ENCODE results near the gene KCNMB1.
"Not testable (repeated sequence)": the region's sequence is repeated elsewhere in the genome, so short reads cannot be mapped to it uniquely, and the experiment has no call there.

- not testable (repeated sequence) for TF ChIP-seq CTCF (IDR thresholded peaks at IDR 0.05; ENCODE audit: low read depth, low read length, poor library complexity, severe bottlenecking); EZH2phosphoT487 (IDR thresholded peaks at IDR 0.05; ENCODE audit: borderline replicate concordance, low read length)
Observed at GRCh38 chr5:170376526-170376925, 12.6 kb downstream of the KCNMB1 start.
